Endothelial cell of umbilical vein (primary cell): ENCODE results near the gene LCMT1. TPM values are rescaled to one million over a fixed set of nuclear protein-coding genes. Genes with fewer than 3 reads are reported as not detected.

Experiments used
- BruUV-seq: library from RNA; stranded (reverse); fragments of 400-500 nt; replicated peaks from 2 replicates; lab custom pipeline; 2021; lab: Mats Ljungman, UMichigan
- CTCF ChIA-PET: fragments of 300-600, 350-600 bp; sonication (Branson Sonifier 250); formaldehyde crosslinking; loops from one replicate; lab custom pipeline; 2021; ENCODE audit warnings: antibody characterized with exemption, inconsistent platforms; lab: Charles Lee
- POLR2A ChIA-PET: fragments of 300-600, 350-600 bp; sonication (Branson Sonifier 250); formaldehyde crosslinking; loops from one replicate; lab custom pipeline; 2021; ENCODE audit warnings: antibody characterized with exemption, inconsistent platforms; lab: Charles Lee
- DNase-seq: peaks from one replicate; pipeline ENCODE4 v3.0.0-alpha.2; 2011; ENCODE audit warnings: low read depth, low spot score
- FAIRE-seq: peaks from 2 replicates; lab custom pipeline; 2011; peaks lifted over from hg19 to GRCh38; lab: Jason Lieb, UNC
- H2AFZ ChIP-seq: 2 replicates; pipeline ENCODE4 v1.6.0; 2012; ENCODE audit warnings: low read depth, low read length, control low read depth, inconsistent platforms
- H3K27ac ChIP-seq: 2 replicates; pipeline ENCODE4 v1.5.1; 2011; ENCODE audit warnings: low read depth, mild to moderate bottlenecking, control low read depth, low read length, moderate library complexity; ENCODE audit not compliant: insufficient read depth
- H3K27me3 ChIP-seq, 2 experiments: 2 replicates each; pipeline versions ENCODE4 v1.6.0 to v1.6.1; 2011; ENCODE audit warnings: low read length in 2 of 2, mixed read lengths in 1 of 2; ENCODE audit not compliant: control insufficient read depth in 2 of 2, insufficient read depth in 2 of 2
- H3K36me3 ChIP-seq, 2 experiments: 2 replicates in 1 of 2; 3 replicates in 1 of 2; pipeline ENCODE4 v1.5.1; 2011; ENCODE audit warnings: low read length in 2 of 2, mild to moderate bottlenecking in 1 of 2, moderate library complexity in 1 of 2; ENCODE audit not compliant: control insufficient read depth in 2 of 2, insufficient read depth in 2 of 2; ENCODE audit errors: extremely low read depth in 1 of 2
- H3K4me1 ChIP-seq: 3 replicates; pipeline ENCODE4 v1.5.1; 2011; ENCODE audit warnings: mild to moderate bottlenecking, low read length; ENCODE audit not compliant: control insufficient read depth, insufficient read depth; ENCODE audit errors: extremely low read depth
- H3K4me2 ChIP-seq: 2 replicates; pipeline ENCODE4 v1.6.1; 2011; ENCODE audit warnings: low read length, control low read depth, mixed read lengths; ENCODE audit not compliant: insufficient read depth
- H3K4me3 ChIP-seq, 3 experiments: fragments of 200-600 bp in 1 of 3; sonication (generic), shearing (Covaris generic) in 1 of 3; replicated peaks in 1 of 3; 2 replicates each; pipeline ENCODE4 v1.5.1; 2011 to 2016; ENCODE audit warnings: control low read depth in 3 of 3, low read length in 3 of 3, mild to moderate bottlenecking in 2 of 3, inconsistent platforms in 1 of 3, low read depth in 1 of 3, moderate library complexity in 1 of 3; ENCODE audit not compliant: insufficient read depth in 1 of 3
- H3K79me2 ChIP-seq: 2 replicates; pipeline ENCODE4 v1.6.0; 2012; ENCODE audit warnings: low read length, inconsistent platforms; ENCODE audit not compliant: control insufficient read depth, insufficient read depth
- H3K9ac ChIP-seq: replicated peaks from 2 replicates; pipeline ENCODE3; 2011; ENCODE audit warnings: low read length, control low read depth; ENCODE audit not compliant: insufficient read depth; ENCODE audit errors: extremely low read depth
- H3K9me1 ChIP-seq: replicated peaks from 3 replicates; pipeline ENCODE4 v1.6.0; 2011; ENCODE audit warnings: mild to moderate bottlenecking, low read length; ENCODE audit not compliant: control insufficient read depth, insufficient read depth; ENCODE audit errors: extremely low read depth
- H3K9me3 ChIP-seq: replicated peaks from 2 replicates; pipeline ENCODE4 v1.5.1; 2012; ENCODE audit warnings: low read length, inconsistent platforms; ENCODE audit not compliant: control insufficient read depth, insufficient read depth
- H4K20me1 ChIP-seq: replicated peaks from 2 replicates; pipeline ENCODE3; 2011; ENCODE audit warnings: mild to moderate bottlenecking, low read length; ENCODE audit not compliant: control insufficient read depth, insufficient read depth; ENCODE audit errors: extremely low read depth
- CTCF ChIP-seq, 2 donors: IDR thresholded peaks; 1 replicate in 1 of 2; 2 replicates in 1 of 2; pipeline ENCODE4 v1.5.1; 2011; ENCODE audit warnings: low read length in 2 of 2, mild to moderate bottlenecking in 2 of 2, moderate library complexity in 2 of 2, control low read depth in 1 of 2, inconsistent platforms in 1 of 2, low read depth in 1 of 2; ENCODE audit not compliant: insufficient read depth in 1 of 2; ENCODE audit errors: extremely low read depth in 1 of 2
- EZH2 ChIP-seq: IDR thresholded peaks from 2 replicates; pipeline ENCODE4 v1.6.1; 2012; ENCODE audit warnings: borderline replicate concordance, low read depth, mild to moderate bottlenecking, moderate library complexity, low read length, inconsistent platforms; ENCODE audit not compliant: severe bottlenecking
- FOS ChIP-seq: IDR thresholded peaks from 2 replicates; pipeline ENCODE4 v1.6.1; 2011; ENCODE audit warnings: mild to moderate bottlenecking, low read length, moderate library complexity, borderline replicate concordance; ENCODE audit not compliant: insufficient read depth
- GATA2 ChIP-seq: IDR thresholded peaks from 2 replicates; pipeline ENCODE4 v1.7.0; 2011; ENCODE audit warnings: low read depth, mild to moderate bottlenecking, moderate library complexity, mixed read lengths, low read length; ENCODE audit not compliant: insufficient read length, insufficient read depth
- JUN ChIP-seq: IDR thresholded peaks from 2 replicates; pipeline ENCODE4 v1.6.1; 2011; ENCODE audit warnings: borderline replicate concordance, low read depth; ENCODE audit not compliant: insufficient read length, insufficient read depth
- MAX ChIP-seq: IDR thresholded peaks from 2 replicates; pipeline ENCODE4 v1.6.1; 2011; ENCODE audit not compliant: insufficient read depth, insufficient read length
- MYC ChIP-seq: IDR thresholded peaks from one replicate; pipeline ENCODE4 v1.6.1; 2011; ENCODE audit warnings: mild to moderate bottlenecking, low read depth, low read length
- POLR2A ChIP-seq: IDR thresholded peaks from 2 replicates; pipeline ENCODE4 v1.6.1; 2012; ENCODE audit warnings: low read depth, mild to moderate bottlenecking, control low read depth, low read length
- POLR2AphosphoS5 ChIP-seq: IDR thresholded peaks from 2 replicates; pipeline ENCODE4 v1.6.1; 2012; ENCODE audit warnings: low read depth, mild to moderate bottlenecking, control low read depth, low read length, moderate library complexity; ENCODE audit not compliant: insufficient read depth
- dilution Hi-C: fragments of 300-500 bp; cut with MboI; formaldehyde crosslinking; loops from one replicate; pipeline ENCODE4 v1.15.0; 2019; ENCODE audit warnings: low sequenced_read_pairs; ENCODE audit not compliant: extremely low pct_ligation_motif_present
- intact Hi-C: fragments of 100-400 bp; cut with micrococcal nuclease; formaldehyde crosslinking; loops from one replicate; pipeline ENCODE4 v1.10.0; 2022
- polyA plus RNA-seq, 4 experiments: library from polyadenylated mRNA; depleted of rRNA in 3 of 4; stranded (reverse) in 3 of 4; unstranded in 1 of 4; fragments of >200 nt; gene quantifications; 2 replicates each; pipeline versions ENCODE4 v1.2.1 to v1.2.3, GENCODE V29; 2011 to 2012; ENCODE audit warnings: missing spikeins in 1 of 4
- total RNA-seq: library from RNA; stranded (reverse); gene quantifications from 2 replicates; pipeline ENCODE4 v1.2.3, GENCODE V29; 2021

LCMT1 gene
- total and polyA plus RNA-seq, 2 donors (not counting 3 experiments of a cell fraction or from before 2014, with no cell fraction given) = 23.5 to 36.2 TPM

- H3K79me2 ChIP-seq = no peaks in the 10 kb centered on the region
- no TSS peak for BruUV-seq
- H3K27me3 ChIP-seq = peaks cover 0 to 1% of the 10 kb centered on the region in 2 experiments
- no peaks in the 10 kb centered on the region for H4K20me1 ChIP-seq
- no peak overlapping the region for H3K27ac ChIP-seq
- no peak overlapping the region for H2AFZ ChIP-seq
- dilution Hi-C loops (no loop called here), intact Hi-C loops (loop anchor here (10.0 kb wide), 1 partner anchor 49 kb away; no protein-coding TSS in a partner anchor)
- H3K9me1 ChIP-seq = no peaks in the 10 kb centered on the region
- TF ChIP-seq MAX (no peak), POLR2AphosphoS5 (no peak), FOS (no peak), MYC (no peak), POLR2A (no peak), CTCF (IDR thresholded peaks at IDR 0.05; ENCODE audit: extremely low read depth in 1 of 2, insufficient read depth in 1 of 2, low read depth in 1 of 2, low read length in 2 of 2) (no peak), EZH2 (no peak), GATA2 (no peak), JUN (no peak)
- POLR2A ChIA-PET = no interaction called here
- H3K4me3 ChIP-seq = no peak overlapping the region
- no peaks in the 10 kb centered on the region for H3K4me1 ChIP-seq
- H3K36me3 ChIP-seq = no peaks in the 10 kb centered on the region
- DNase-seq (no peak), FAIRE-seq (no peak)
- CTCF ChIA-PET = interaction anchor here (1.0 to 2.5 kb wide), 2 partner anchors 11 to 12 kb away, joined by 3 to 11 read pairs; no protein-coding TSS in a partner anchor
- no peak overlapping the region for H3K4me2 ChIP-seq
- H3K9me3 ChIP-seq = no peaks in the 10 kb centered on the region
- H3K9ac ChIP-seq = no peak overlapping the region
Measured at GRCh38 chr16:25213709-25214397, 102.3 kb downstream of the LCMT1 start.
